NCI-H524 treated with DMSO at 0.1 percent for 48 hours (cell line): ENCODE results near the gene KRT79.

Experiments
- DNase-seq: peaks from one replicate; lab custom pipeline; 2025; lab: John Stamatoyannopoulos, UW

KRT79 gene

DNA sequence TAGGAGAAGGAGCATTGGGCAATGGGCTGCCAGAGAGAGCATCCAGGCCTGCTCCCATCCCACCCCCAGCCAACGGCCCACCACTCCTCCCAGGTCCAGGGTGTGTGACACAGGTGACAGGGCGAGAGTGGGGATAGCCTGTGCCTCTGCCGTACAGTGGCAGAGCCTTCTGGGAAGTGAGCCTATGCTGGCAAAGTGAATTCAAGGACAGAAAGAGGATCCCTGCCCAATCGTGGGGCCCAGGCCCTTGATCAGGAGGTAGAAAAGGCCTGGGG, 553 bp upstream of the KRT79 start:
- no peak for DNase-seq

GRCh38 chr12:52832985-52833905, 866 bp downstream of the KRT79 start:
- DNase-seq = no peak

- no peak for DNase-seq
These were observed 1.7 kb downstream of the KRT79 start for GRCh38 chr12:52832451-52832850.

DNA sequence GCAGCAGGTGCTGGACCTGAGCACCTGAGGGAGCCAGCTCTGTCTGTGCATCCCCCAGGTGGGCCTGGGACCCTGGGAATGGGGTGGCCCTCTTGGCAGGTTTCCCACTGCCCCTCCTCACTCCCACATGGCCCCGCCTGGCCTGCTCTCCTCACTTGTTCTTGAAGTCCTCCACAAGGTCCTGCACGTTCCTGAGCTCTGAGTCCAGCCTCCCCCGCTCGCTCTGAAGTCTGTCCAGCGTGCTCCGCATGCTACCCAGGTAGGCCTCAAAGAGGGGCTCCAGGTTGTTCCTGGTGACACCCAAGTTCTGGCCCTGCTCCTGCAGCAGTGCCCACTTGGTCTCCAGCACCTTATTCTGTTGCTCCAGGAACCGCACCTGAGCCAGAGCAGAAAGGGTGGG, 2.9 kb downstream of the KRT79 start:
- DNase-seq = no peak

DNA sequence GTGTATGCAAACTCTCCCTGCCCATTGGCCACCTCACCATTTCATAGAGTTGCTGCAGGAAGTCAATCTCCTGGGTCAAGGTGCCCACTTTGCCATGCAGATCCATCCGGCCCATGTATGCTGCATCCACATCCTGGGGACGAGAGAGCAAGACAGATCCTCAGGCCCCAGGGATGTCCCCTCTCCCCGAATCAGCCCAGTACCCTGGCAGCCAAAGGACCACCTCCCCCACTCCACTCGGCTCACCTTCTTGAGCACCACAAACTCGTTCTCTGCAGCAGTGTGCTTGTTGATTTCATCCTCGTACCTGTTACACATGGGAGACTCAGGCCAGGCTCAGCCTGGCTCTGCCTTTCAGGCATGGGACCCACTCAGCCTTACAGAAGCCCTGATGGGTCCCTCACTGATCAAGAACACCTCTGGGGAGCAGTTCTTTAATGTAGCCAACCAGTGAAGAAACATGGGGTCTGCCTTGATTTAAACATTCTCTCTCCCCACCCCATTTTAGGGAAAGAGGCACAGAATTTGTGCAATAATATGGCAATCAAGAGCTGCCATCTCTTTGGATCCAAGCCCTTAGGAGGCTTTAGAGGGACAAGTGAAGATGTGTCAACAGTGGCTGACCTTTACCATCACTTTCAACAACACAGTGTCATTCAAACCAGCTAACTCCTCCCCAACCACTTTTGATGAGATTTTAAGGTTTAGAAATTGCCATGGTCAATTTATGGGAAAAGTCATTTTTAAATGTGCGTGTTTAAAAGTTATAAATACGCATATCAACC, 3.9 kb downstream of the KRT79 start:
- DNase-seq = no peak

DNA sequence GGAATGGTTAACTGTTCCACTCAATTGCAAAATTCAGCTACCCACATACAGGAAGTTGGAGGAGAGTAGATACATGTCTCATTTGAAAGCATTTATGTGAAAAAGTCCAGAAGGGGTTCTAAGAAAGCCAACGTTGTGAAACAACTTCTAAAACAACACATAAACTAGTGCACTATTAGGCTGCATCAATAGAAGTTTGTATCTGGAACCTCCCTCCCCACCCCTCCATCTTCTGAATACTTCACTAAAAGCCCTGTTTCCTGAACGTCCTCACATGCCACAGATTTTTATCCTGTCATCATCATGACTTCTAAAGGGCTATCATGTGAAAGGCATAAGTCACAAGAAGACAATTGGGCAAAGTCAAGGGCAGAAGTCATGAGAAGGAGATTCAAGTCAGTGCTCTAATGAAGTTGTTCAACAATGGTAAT, 5.5 kb downstream of the KRT79 start:
- DNase-seq = no peak

GRCh38 chr12:52828156-52828555, 6.0 kb downstream of the KRT79 start:
- DNase-seq = no peak

DNA sequence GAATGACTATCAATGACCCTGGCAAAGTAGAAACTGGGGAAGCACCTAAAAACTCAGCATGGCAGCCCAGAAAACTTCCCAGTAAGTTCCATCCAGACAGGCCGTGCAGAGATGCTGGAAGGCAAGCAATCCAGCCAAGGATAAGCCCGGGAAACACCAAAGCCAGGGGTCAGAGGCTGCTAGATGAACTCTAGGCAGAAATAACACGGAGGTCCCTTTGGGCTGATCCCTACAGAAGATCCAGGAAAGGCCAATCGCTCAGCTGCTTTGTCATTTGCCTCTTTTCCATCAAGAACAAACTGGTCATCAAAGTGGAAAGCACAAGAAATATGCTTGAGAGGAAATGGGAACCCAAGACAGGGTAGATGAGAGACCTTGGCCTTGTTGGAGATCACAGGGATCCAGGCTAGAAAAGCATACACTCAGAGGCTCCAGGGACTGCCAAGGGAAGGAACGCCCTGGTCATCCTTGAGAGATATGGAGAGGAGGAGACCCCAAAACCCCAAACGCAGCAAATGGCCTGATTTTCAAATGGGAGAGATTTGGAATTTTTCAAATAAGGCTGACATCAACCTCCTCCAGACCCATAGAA, 6.5 kb downstream of the KRT79 start:
- DNase-seq = no peak

- no peak for DNase-seq
These were observed 7.3 kb downstream of the KRT79 start for GRCh38 chr12:52826611-52827498.

DNA sequence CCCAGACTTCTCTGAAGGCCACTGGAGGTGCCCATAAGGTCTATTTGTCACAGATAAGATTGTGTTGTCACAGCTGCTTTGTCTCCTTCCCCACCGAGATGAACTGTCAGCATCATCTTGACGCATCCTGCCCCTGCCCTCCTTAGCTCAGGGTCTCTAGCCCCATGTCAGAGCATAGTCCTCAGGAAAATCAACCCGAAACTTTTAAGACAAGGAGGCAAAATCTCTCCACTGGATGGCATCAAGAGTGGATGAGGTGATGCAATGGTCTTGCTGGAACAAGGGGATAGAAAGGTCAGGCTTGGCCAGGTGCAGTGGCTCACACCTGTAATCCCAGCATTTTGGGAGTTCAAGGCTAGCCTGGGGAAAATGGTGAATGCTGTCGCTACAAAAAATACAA, 8.2 kb downstream of the KRT79 start:
- no peak for DNase-seq

DNA sequence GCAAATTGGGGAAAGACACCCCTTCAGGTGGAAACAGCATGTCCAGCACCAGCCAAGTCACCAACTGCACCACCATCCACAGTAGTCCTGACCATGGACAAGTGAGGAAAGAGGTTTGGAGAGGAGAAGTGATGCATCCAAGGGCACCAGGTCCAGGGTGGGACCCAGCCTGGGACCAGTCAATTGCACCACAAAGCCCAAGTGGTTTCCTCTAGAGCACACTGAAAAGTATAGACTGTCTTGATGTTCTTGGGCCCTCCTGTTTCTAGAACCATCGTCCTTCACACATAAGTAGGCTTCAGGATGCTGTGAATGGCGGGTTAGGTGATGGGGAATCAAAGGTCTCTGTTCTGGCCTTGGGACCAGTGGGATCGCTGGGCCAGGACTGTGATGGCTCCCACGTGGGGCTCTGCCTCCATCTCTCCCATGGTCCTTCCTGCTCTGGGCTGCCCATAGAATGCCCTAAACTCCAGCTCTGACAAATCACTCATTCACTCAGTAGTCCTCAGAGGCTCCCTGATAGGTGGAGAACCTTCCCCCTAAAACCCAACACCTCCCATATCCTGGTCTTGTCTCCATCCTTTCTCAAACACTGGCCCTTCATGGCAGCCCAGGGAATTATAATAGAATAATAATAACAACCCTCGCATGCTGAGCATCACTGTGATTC, 9.2 kb downstream of the KRT79 start:
- DNase-seq = no peak

GRCh38 chr12:52823761-52824450, 10.2 kb downstream of the KRT79 start:
- DNase-seq = no peak

DNA sequence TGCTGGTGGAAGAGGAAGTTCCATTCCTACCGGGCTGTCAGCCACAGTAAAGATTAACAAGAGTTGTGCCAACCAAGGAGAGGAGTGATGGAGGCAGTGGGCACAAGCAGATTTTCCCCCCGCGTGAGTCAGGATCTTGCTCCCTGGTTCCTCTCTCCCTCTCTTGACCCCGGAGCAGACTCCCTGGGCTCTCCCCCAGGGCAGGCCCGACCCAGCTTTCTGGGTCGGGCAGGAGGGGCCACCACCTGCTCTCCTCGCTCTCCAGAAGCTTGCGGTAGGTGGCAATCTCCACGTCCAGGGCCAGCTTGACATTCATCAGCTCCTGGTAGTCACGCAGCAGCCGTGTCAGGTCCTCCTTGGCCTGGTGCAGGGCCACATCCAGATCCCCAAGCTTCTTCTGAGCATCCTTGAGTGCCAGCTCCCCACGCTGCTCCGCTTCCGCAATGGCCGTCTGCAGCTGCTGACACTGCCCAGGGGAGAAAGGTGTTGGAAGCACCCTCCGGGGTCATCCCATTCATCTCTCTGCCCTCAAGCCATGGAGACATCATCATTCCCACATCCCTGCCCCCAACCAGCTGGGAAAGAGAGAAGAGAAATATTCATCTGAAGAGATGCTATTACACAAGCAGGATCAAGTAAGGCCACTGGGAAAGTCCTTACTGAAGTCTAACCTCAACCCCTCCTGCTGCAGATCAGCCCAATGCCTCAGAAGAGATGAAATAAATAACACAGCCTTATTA, 11.2 kb downstream of the KRT79 start:
- no peak for DNase-seq

DNA sequence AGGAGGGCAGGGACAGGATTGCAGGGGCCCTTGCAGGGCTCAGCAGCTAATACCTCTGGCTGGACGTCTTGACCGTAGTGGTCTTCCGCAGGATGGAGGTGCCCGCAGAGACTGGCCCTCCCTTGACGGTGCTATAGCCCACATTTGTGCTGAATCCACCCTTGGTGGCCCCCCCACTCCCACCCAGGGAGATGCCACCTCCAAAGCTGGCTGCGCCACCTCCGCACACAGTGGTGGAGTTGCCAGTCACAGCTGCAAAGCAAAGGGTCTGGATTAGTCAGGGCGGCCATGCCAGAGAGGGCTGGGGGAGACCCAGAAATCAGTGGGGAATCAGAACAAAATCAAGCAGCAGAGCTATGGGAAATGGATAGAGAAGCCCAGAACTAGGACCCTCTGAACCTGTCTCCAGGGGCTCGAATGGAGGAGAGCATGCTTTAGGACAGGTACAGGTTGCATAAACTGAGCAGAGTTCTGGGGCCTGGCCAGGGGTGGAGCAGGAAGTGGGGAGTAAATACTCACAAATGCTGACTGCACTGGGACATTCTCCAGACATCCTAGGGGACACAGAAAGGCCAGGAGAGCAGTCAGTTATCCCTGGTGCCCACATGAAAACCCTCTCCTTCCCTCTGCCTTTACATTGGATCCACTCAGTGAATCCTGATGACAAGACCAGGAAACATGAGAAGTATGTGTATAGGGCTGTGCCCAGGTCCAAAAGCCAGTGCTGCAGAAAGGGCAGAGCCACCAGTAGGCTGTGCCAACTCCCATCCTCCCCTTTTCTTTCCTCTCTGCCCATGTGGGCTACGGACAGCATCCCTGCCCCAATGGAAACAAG, 12.1 kb downstream of the KRT79 start:
- DNase-seq = no peak

DNA sequence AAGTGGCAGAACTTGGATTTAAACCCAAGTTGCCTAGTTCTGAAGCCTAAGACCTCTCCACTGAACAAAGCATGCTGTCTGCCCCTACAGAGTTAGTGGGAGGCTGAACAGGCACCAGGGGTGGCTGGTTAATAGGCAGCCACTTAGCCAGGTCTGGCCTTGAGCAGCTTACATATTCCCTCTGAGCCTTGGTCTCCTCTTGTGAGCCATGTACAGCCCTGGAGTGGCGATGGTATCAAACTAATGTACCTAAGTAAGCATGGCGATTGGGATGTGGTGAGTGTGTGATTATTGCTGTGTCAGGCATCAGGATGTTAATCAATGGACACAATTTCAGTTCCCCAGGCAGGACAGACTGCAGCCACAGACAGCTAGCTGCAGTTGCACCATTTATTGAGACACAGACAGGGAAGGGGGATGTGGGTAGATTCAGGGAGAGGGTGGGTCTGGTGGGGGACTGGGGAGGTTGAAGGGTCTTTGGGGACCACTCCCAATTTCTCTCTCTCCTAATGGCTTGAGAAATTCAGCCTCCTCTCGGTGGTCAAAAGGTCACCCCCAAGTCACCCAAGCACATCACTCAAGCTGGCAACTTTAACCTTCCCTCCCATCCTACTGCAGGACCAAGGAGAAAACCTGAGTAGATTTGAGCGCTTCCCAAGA, 12.9 kb downstream of the KRT79 start:
- no peak for DNase-seq

DNA sequence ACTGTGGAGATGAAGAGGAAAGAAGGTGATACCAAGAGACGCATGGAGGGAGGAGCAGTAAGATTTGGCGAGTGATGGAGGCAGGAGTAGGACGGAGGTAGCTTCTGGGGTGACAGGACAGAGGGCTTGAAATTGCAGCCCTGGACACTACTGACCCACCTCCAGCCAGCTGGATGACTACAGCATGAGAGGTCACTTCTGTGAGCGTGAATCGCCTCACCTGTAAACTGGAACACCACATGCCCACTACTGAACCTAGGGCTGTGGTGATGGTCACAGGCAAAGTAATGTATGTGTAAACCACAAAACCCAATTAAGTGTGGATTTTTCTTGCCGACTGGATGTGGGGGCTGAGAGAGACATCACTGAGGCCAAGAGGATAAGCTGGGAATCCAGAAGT, 13.6 kb downstream of the KRT79 start:
- DNase-seq = no peak

- DNase-seq = no peak
These were observed 14.2 kb downstream of the KRT79 start for GRCh38 chr12:52819731-52820510.

DNA sequence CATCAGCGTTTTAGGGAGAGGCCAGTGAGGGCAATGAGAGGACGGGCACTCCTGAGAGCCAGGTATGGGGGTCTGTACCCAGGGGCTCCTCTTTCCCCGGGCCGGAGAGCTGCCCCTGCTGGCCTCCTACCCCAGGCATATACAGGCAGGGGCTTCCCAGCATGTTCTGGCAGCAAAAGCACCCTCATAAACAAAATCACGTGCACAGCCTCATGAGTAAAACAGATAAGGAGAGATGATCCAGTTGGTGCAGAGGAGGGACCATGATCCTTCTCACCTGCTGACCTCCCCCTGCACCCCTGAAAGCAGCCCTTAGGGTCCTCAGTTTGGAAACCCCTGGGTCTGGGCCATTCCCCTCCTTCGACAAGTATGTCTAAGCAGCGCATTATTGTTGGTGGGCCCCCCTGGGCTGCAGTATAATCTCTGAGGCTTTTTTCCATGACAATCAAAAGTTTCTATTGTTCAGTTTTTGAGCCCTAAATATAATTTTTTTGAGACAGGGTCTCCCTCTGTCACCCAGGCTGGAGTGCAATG, 15.2 kb downstream of the KRT79 start:
- DNase-seq = no peak
